SK-N-SH (cell line): Measurements from ENCODE around the gene PRKRIP1. TPM values are rescaled to one million over a fixed set of nuclear protein-coding genes. Genes with fewer than 3 reads are reported as not detected.
"Not testable (repeated sequence)": the region's sequence is repeated elsewhere in the genome, so short reads cannot be mapped to it uniquely, and the experiment has no call there.

Experiments used
- CTCF ChIA-PET: fragments of 300-600, 350-600 bp; formaldehyde crosslinking; extraction: SDS; loops from one replicate; lab custom pipeline; 2021; lab: Yijun Ruan, JAX
- POLR2A ChIA-PET: fragments of 350-600 bp; sonication (Branson Sonifier 250); formaldehyde crosslinking; extraction: SDS; loops from one replicate; lab custom pipeline; 2020; ENCODE audit warnings: antibody characterized with exemption, inconsistent platforms; lab: Yijun Ruan, JAX
- DNase-seq: peaks from one replicate; pipeline ENCODE4 v3.0.0; 2012
- H2AFZ ChIP-seq: fragments of 200-600 bp; sonication (generic); 2 replicates; pipeline ENCODE4 v1.8.1; 2016; ENCODE audit warnings: antibody characterized with exemption, mild to moderate bottlenecking, low read depth
- H3F3A ChIP-seq: fragments of 200-600 bp; sonication (generic); replicated peaks from 2 replicates; pipeline ENCODE3; 2016; ENCODE audit warnings: antibody characterized with exemption, mild to moderate bottlenecking; ENCODE audit not compliant: insufficient read depth
- H3K27ac ChIP-seq, 2 experiments: fragments of 200-500 bp in 1 of 2; fragments of 200-600 bp in 1 of 2; sonication (Bioruptor generic) in 1 of 2; sonication (generic), shearing (Covaris generic) in 1 of 2; 2 replicates each; pipeline versions ENCODE4 v1.5.1 to v1.6.1; 2014 to 2016; ENCODE audit warnings: low read depth in 2 of 2, inconsistent platforms in 1 of 2, low read length in 1 of 2, mild to moderate bottlenecking in 1 of 2, mixed read lengths in 1 of 2
- H3K27me3 ChIP-seq: fragments of 200-600 bp; sonication (generic), shearing (Covaris generic); 2 replicates; pipeline ENCODE4 v1.6.1; 2016; ENCODE audit warnings: mixed run types; ENCODE audit not compliant: insufficient read depth
- H3K36me3 ChIP-seq, 2 experiments: fragments of 200-500 bp in 1 of 2; fragments of 200-600 bp in 1 of 2; sonication (Bioruptor generic) in 1 of 2; sonication (generic) in 1 of 2; replicated peaks in 1 of 2; 2 replicates each; pipeline versions ENCODE3 to v1.5.1; 2014 to 2016; ENCODE audit warnings: low read length in 1 of 2, mild to moderate bottlenecking in 1 of 2; ENCODE audit not compliant: insufficient read depth in 2 of 2, control insufficient read depth in 1 of 2
- H3K4me1 ChIP-seq, 2 experiments: fragments of 200-500 bp in 1 of 2; fragments of 200-600 bp in 1 of 2; sonication (Bioruptor generic) in 1 of 2; sonication (generic), shearing (Covaris generic) in 1 of 2; 2 replicates each; pipeline versions ENCODE4 v1.5.1 to v1.6.1; 2014 to 2016; ENCODE audit warnings: low read depth in 1 of 2, low read length in 1 of 2, mixed run types in 1 of 2; ENCODE audit not compliant: insufficient read depth in 2 of 2, control insufficient read depth in 1 of 2
- H3K4me2 ChIP-seq: fragments of 200-600 bp; sonication (generic), shearing (Covaris generic); 2 replicates; pipeline ENCODE4 v1.6.1; 2017; ENCODE audit warnings: mixed run types
- H3K4me3 ChIP-seq, 2 experiments: fragments of 200-500 bp in 1 of 2; fragments of 200-600 bp in 1 of 2; sonication (Bioruptor generic) in 1 of 2; sonication (generic), shearing (Covaris generic) in 1 of 2; 2 replicates each; pipeline versions ENCODE4 v1.5.1 to v1.8.1; 2014 to 2016; ENCODE audit warnings: low read depth in 2 of 2, inconsistent platforms in 1 of 2, low read length in 1 of 2, mild to moderate bottlenecking in 1 of 2, mixed read lengths in 1 of 2, moderate library complexity in 1 of 2
- H3K79me2 ChIP-seq: fragments of 200-600 bp; sonication (generic); 2 replicates; pipeline ENCODE4 v1.8.1; 2017; ENCODE audit warnings: mild to moderate bottlenecking; ENCODE audit not compliant: insufficient read depth
- H3K9ac ChIP-seq: fragments of 200-600 bp; sonication (generic); 2 replicates; pipeline ENCODE4 v1.6.1; 2017; ENCODE audit warnings: mixed run types
- H3K9me2 ChIP-seq: fragments of 200-600 bp; sonication (generic); 2 replicates; pipeline ENCODE4 v1.6.1; 2017; ENCODE audit warnings: mixed run types
- H3K9me3 ChIP-seq: fragments of 200-600 bp; sonication (generic); 2 replicates; pipeline ENCODE4 v1.6.1; 2017; ENCODE audit warnings: mixed run types, mild to moderate bottlenecking, moderate library complexity
- H4K20me1 ChIP-seq: fragments of 200-600 bp; sonication (generic); 2 replicates; pipeline ENCODE4 v1.6.1; 2017; ENCODE audit warnings: mild to moderate bottlenecking, mixed run types; ENCODE audit not compliant: insufficient read depth
- CHD2 ChIP-seq: fragments of 150-350 bp; IDR thresholded peaks from 2 replicates; pipeline ENCODE4 v1.6.1; 2018; ENCODE audit warnings: low read length; ENCODE audit not compliant: partially characterized antibody
- ELF1 ChIP-seq: IDR thresholded peaks from 2 replicates; pipeline ENCODE4 v1.4.0; 2012
- GABPA ChIP-seq: IDR thresholded peaks from 2 replicates; pipeline ENCODE4 v1.4.0; 2012; ENCODE audit warnings: low read depth, mild to moderate bottlenecking
- MXI1 ChIP-seq: IDR thresholded peaks from 2 replicates; pipeline ENCODE4 v1.6.1; 2012; ENCODE audit warnings: mild to moderate bottlenecking, low read depth, low read length, improper control_type of control experiment
- NRF1 ChIP-seq: IDR thresholded peaks from 2 replicates; pipeline ENCODE4 v1.6.1; 2012; ENCODE audit warnings: low read depth, mild to moderate bottlenecking, low read length
- POLR2AphosphoS5 ChIP-seq: IDR thresholded peaks from 2 replicates; pipeline ENCODE4 v1.6.1; 2012; ENCODE audit warnings: low read depth, low read length
- RCOR1 ChIP-seq: fragments of 150-350 bp; IDR thresholded peaks from 2 replicates; pipeline ENCODE4 v1.6.1; 2017; ENCODE audit warnings: antibody characterized with exemption, low read length
- RFX5 ChIP-seq: IDR thresholded peaks from 2 replicates; pipeline ENCODE4 v1.6.1; 2012; ENCODE audit warnings: mild to moderate bottlenecking, improper control_type of control experiment, low read length
- SMC3 ChIP-seq: IDR thresholded peaks from 2 replicates; pipeline ENCODE4 v1.6.1; 2012; ENCODE audit warnings: low read depth, low read length, improper control_type of control experiment
- TAF1 ChIP-seq: IDR thresholded peaks from 2 replicates; pipeline ENCODE4 v1.6.1; 2012; ENCODE audit warnings: low read depth, mild to moderate bottlenecking, low read length, moderate library complexity, borderline replicate concordance
- YY1 ChIP-seq: IDR thresholded peaks from 2 replicates; pipeline ENCODE4 v1.4.0; 2012; ENCODE audit warnings: low read depth, mild to moderate bottlenecking
- WGBS: methylation state at CpG from one replicate; pipeline ENCODE4 v1.1.6; 2017; ENCODE audit warnings: low lambda C conversion rate; 5-methylcytosine and 5-hydroxymethylcytosine counted together
- polyA plus RNA-seq, 3 experiments: library from polyadenylated mRNA; depleted of rRNA; stranded (reverse); fragments of >200 nt; gene quantifications; 2 replicates each; pipeline ENCODE4 v1.2.3, GENCODE V29; 2012
- TF ChIP-seq, protein P1 (sequence below): fragments of 150-350 bp; IDR thresholded peaks from 2 replicates; pipeline ENCODE4 v1.6.1; 2016; ENCODE audit warnings: mild to moderate bottlenecking, low read depth, low read length
- TF ChIP-seq, protein P2 (sequence below): fragments of 200-600 bp; sonication (generic); IDR thresholded peaks from 2 replicates; pipeline ENCODE4 v1.6.1; 2017; ENCODE audit warnings: antibody characterized with exemption, mild to moderate bottlenecking, moderate library complexity
- TF ChIP-seq, protein P3 (sequence below): IDR thresholded peaks from 2 replicates; pipeline ENCODE4 v1.4.0; 2012; ENCODE audit warnings: low read depth

PRKRIP1 gene
- polyA plus RNA-seq, 1 of the 3 experiments (the other 2 are of a cell fraction) = 41.2 TPM

DNA sequence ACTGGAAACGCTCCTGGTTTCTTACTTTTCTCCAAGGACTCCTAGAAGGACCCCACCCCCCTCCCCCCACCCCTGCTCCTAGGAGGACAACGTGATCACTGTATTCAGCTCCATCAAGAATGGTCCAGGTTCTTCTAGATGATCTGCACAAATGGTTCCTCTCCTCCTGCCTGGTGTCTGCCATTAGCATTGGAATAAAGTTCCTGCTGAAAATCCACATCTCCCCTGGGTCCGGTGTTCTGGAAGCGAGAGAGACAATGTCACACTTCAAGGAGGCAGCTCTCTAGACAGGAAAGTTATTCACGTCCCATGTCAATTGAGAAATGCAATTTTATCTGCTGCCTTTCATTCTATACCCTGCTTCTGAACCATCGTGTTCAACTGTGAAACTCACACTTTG lies 49.2 kb upstream of the PRKRIP1 start:
- 79% methylated on average over 4 of the region's 6 CpGs for WGBS
- POLR2A ChIA-PET, H3K9ac ChIP-seq, H3K27ac ChIP-seq, CTCF ChIA-PET, H3F3A ChIP-seq, DNase-seq, H2AFZ ChIP-seq, H3K27me3 ChIP-seq, H4K20me1 ChIP-seq, H3K9me3 ChIP-seq, H3K36me3 ChIP-seq, H3K9me2 ChIP-seq, H3K4me2 ChIP-seq, H3K4me1 ChIP-seq, H3K79me2 ChIP-seq, H3K4me3 ChIP-seq: not testable (repeated sequence)

DNA sequence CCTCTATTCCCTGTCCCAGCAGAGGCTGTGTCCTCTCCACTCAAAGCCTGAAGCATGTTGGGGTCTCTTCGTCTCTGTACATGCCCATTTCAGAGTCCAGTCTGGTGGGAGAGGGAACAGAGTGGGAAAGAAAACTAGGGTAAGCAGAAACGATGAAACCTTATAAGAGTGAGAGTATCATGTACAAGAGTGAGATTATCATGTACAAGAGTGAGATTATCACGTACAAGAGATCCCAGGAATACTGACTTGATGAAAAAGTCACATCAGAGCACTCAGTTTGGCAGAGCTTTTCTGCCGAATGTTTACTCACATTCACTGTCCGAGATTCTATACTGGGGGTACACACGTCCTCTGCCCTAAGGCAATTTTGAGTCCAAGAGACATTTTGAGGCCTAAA lies 39.8 kb upstream of the PRKRIP1 start, which contains the start of gene SPDYE6:
Gene SPDYE6 (minus strand): TSS at position 101 of the 400 bp plus-strand sequence. CDS start 421 bp downstream, outside the sequence.
- H3K4me1 ChIP-seq, H3K27me3 ChIP-seq, H2AFZ ChIP-seq, H3K9ac ChIP-seq, H3K9me2 ChIP-seq, CTCF ChIA-PET, H3K9me3 ChIP-seq, H3K4me3 ChIP-seq, H3K27ac ChIP-seq, H3K4me2 ChIP-seq, H3K36me3 ChIP-seq, DNase-seq, H3K79me2 ChIP-seq, H4K20me1 ChIP-seq, POLR2A ChIA-PET, H3F3A ChIP-seq: not testable (repeated sequence)
- no CpG with 5 or more reads among the region's 6 CpGs for WGBS

DNA sequence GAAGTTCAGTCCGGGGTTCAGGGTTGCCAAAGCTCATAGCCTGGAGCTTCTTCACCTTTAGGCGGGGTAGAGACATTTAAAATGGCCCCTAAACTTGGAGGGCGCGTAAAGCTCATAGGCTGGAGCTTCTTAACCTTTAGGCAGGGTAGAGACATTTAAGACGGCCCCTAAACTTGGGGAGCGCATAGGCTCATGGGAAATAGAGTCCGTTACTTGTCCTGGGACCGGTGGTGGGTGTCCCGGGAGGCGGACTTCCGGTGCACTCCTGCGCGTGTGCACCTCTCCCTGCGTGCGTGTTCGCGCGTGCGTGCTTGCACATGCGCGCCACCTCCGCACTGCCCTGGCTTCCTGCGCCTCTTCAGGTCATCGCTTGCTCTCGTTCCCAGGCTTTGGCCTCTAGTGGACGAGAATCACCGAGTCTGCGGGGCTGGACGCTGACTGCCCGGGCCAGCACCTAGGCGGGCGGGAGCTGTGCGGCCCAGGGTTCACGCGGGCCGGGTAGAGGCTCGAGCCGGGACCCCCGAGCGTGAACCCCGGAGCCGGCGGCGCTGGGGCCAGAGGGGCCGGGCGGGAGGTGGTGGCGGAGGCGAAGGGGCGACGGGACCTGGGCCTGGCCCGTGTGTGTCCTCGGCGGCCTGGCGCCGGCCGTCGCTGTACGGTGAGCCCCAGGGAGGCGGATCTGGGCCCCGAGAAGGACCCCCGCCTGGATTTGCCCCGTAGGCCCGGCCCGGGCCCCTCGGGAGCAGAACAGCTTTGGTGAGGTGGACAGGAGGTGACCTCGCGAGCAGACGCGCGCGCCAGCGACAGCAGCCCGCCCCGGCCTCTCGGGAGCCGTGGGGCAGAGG lies 32.4 kb upstream of the PRKRIP1 start:
- Histone ChIP-seq H3K79me2 (peaks cover 37% of the 10 kb centered on the region), H2AFZ (peak overlapping the region; percentile 97), H3K4me3 (peak overlapping the region; percentile 72 to 92), H3K4me2 (peak overlapping the region; percentile 78), H3K9ac (peak overlapping the region; percentile 83), H3K27ac (peak overlapping the region; percentile 69 to 85), H3K36me3 (peaks cover 0 to 13% of the 10 kb centered on the region in 2 experiments)
- not testable (repeated sequence) for H3K4me1 ChIP-seq, H3K27me3 ChIP-seq, H3K9me3 ChIP-seq, H4K20me1 ChIP-seq, H3K9me2 ChIP-seq, H3F3A ChIP-seq
- CTCF ChIA-PET = interaction anchor here (0.6 to 1.3 kb wide), 3 partner anchors 29 to 818 kb away, joined by 3 read pairs; no protein-coding TSS in a partner anchor
- POLR2A ChIA-PET = interaction anchor here (0.7 to 1.0 kb wide), 5 partner anchors 17 to 77 kb away, joined by 3 to 5 read pairs (median 3); partner anchors contain the start of gene SH2B2
- peak; percentile 50; the same call in 1 of the 2 replicates for TF ChIP-seq RCOR1
- TF ChIP-seq SMC3 = peak; percentile 7; the same call in 1 of the 2 replicates
- TF ChIP-seq MXI1 = peak; percentile 91
- peak; percentile 74 for TF ChIP-seq ELF1
- TF ChIP-seq, protein P1, sequence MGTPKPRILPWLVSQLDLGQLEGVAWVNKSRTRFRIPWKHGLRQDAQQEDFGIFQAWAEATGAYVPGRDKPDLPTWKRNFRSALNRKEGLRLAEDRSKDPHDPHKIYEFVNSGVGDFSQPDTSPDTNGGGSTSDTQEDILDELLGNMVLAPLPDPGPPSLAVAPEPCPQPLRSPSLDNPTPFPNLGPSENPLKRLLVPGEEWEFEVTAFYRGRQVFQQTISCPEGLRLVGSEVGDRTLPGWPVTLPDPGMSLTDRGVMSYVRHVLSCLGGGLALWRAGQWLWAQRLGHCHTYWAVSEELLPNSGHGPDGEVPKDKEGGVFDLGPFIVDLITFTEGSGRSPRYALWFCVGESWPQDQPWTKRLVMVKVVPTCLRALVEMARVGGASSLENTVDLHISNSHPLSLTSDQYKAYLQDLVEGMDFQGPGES = peak; percentile 94
- peak; percentile 81; the same call in 1 of the 2 replicates for TF ChIP-seq POLR2AphosphoS5
- 0 out of 2 replicates have a peak, but pooled peaks have one; percentile 42 for TF ChIP-seq RFX5
- TF ChIP-seq GABPA = peak; percentile 81
- TF ChIP-seq TAF1 = peak; percentile 82
- TF ChIP-seq CHD2 = peak; percentile 77
- TF ChIP-seq NRF1 = peak; percentile 97
- TF ChIP-seq, protein P2, sequence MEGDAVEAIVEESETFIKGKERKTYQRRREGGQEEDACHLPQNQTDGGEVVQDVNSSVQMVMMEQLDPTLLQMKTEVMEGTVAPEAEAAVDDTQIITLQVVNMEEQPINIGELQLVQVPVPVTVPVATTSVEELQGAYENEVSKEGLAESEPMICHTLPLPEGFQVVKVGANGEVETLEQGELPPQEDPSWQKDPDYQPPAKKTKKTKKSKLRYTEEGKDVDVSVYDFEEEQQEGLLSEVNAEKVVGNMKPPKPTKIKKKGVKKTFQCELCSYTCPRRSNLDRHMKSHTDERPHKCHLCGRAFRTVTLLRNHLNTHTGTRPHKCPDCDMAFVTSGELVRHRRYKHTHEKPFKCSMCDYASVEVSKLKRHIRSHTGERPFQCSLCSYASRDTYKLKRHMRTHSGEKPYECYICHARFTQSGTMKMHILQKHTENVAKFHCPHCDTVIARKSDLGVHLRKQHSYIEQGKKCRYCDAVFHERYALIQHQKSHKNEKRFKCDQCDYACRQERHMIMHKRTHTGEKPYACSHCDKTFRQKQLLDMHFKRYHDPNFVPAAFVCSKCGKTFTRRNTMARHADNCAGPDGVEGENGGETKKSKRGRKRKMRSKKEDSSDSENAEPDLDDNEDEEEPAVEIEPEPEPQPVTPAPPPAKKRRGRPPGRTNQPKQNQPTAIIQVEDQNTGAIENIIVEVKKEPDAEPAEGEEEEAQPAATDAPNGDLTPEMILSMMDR = peak; percentile 21; the same call in 1 of the 2 replicates
- TF ChIP-seq YY1 = peak; percentile 62; the same call in 1 of the 2 replicates
- TF ChIP-seq, protein P3, sequence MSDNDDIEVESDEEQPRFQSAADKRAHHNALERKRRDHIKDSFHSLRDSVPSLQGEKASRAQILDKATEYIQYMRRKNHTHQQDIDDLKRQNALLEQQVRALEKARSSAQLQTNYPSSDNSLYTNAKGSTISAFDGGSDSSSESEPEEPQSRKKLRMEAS = peak; percentile 61
- DNase-seq = peak; percentile 92
- 2% methylated on average over 29 of the region's 76 CpGs for WGBS
